ENCODE data around the gene SHPK. TPM values are rescaled to one million over a fixed set of nuclear protein-coding genes. Genes with fewer than 3 reads are reported as not detected.
"Not testable (repeated sequence)": the region's sequence is repeated elsewhere in the genome, so short reads cannot be mapped to it uniquely, and the experiment has no call there.

Gene SHPK
- total RNA-seq, 2 donors from 2014 or later: 10.4 to 15.2 TPM

DNA sequence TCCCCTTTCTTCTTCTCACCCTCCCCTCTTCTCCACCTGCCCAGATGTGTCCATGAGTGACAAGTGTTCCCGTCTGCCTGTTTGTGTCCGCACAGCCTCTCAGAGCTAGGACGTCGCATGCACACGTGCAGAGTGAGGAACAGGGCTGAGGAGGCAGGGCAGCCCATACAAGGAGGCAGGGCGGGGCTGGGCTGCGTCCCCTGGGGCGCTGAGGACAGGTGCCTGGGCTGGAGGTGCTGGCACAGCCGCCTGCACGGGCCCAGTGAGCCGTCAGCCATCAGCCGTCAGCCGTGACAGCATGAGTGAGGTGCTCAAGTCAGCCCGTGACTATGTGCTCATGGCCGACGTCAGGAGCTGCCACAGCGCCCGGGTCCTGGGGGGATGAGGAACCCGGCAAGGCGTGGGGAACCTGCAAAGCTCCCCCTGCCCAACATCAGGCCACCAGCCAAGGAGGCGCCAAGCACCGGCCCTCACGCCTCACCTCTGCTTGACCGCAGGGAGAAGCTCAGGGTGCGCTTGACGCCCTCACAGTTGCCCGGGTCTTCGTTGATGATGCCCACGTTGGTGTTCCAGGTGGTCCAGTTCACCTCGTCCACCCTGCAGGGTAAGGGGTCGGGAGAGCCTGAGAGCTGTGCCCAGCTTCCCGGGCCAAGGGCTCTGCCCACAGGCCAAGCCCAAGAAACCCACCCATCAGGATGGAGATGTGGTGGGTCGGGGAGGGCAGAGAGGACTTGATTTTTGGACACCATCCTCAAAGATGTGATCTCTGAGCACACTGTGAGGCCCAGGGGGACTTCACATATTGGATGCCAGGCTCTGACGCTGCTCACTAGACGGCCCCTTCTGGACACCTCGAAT, 64.8 kb downstream of the SHPK start:
- H3K36me3 ChIP-seq (replicated peaks in 1 of 2; ENCODE audit: insufficient read depth in 1 of 2, low read depth in 2 of 2): peaks cover 0 to 7% of the 10 kb centered on the region in 2 donors
- no peak for ATAC-seq
- H3K27ac ChIP-seq: no peak overlapping the region
- no peaks in the 10 kb centered on the region for H3K9me3 ChIP-seq
- H3K4me1 ChIP-seq: no peaks in the 10 kb centered on the region
- no peak overlapping the region for H3K4me3 ChIP-seq
- WGBS, 2 donors: 94 to 96% methylated on average over 18 to 35 of the region's 36 CpGs
- intact Hi-C loops (cut with DNase I): no loop called here
- H3K27me3 ChIP-seq: no peaks in the 10 kb centered on the region
- TF ChIP-seq POLR2A (IDR thresholded peaks at IDR 0.05): no peak
- TF ChIP-seq, protein P1, sequence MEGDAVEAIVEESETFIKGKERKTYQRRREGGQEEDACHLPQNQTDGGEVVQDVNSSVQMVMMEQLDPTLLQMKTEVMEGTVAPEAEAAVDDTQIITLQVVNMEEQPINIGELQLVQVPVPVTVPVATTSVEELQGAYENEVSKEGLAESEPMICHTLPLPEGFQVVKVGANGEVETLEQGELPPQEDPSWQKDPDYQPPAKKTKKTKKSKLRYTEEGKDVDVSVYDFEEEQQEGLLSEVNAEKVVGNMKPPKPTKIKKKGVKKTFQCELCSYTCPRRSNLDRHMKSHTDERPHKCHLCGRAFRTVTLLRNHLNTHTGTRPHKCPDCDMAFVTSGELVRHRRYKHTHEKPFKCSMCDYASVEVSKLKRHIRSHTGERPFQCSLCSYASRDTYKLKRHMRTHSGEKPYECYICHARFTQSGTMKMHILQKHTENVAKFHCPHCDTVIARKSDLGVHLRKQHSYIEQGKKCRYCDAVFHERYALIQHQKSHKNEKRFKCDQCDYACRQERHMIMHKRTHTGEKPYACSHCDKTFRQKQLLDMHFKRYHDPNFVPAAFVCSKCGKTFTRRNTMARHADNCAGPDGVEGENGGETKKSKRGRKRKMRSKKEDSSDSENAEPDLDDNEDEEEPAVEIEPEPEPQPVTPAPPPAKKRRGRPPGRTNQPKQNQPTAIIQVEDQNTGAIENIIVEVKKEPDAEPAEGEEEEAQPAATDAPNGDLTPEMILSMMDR (IDR thresholded peaks at IDR 0.05): no peak
- DNase-seq: no peak

DNA sequence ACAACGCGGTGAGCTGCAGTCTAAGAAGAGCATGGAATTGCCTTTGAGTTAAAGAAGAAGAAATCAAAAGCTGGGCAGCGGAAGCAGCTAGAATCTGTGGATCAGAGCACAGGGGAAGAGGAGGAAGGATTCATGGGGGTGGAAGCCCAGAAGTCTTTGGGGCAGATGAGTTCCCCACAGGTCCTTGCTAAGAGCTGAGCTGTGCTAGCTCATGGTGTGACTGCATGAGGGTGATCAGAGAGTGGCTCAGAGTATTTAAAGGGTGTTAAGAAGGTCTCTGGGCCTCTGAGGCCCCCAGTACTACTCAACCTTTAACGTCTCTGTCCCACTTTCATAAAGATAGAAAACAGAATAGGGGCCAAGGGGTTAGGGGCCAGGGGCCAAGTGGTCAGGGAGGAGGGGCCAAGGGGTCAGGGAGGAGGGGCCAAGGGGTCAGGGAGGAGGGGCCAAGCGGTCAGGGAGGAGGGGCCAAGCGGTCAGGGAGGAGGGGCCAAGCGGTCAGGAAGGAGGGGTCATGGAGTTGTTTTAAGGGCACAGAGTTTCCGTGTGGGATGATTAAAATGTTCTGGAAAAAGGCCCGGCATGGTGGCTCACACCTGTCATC, 66.4 kb downstream of the SHPK start:
- DNase-seq (no peak), ATAC-seq (no peak)
- peaks cover 0 to 7% of the 10 kb centered on the region in 2 donors for H3K36me3 ChIP-seq (replicated peaks in 1 of 2; ENCODE audit: insufficient read depth in 1 of 2, low read depth in 2 of 2)
- TF ChIP-seq, protein P1 (IDR thresholded peaks at IDR 0.05): no peak
- TF ChIP-seq POLR2A (IDR thresholded peaks at IDR 0.05): no peak
- intact Hi-C loops (cut with DNase I): no loop called here
- no peak overlapping the region for H3K4me3 ChIP-seq
- no peaks in the 10 kb centered on the region for H3K9me3 ChIP-seq
- 86 to 97% methylated on average over 9 of the region's 9 CpGs for WGBS, 2 donors
- H3K27me3 ChIP-seq: no peaks in the 10 kb centered on the region
- H3K27ac ChIP-seq: no peak overlapping the region
- H3K4me1 ChIP-seq: no peaks in the 10 kb centered on the region

GRCh38 chr17:3566551-3566950, 69.5 kb downstream of the SHPK start:
- Histone ChIP-seq H3K27ac (no peak overlapping the region), H3K9me3 (no peaks in the 10 kb centered on the region), H3K27me3 (no peaks in the 10 kb centered on the region), H3K36me3 (replicated peaks in 1 of 2; ENCODE audit: insufficient read depth in 1 of 2, low read depth in 2 of 2) (peaks cover 0 to 5% of the 10 kb centered on the region in 2 donors), H3K4me1 (no peaks in the 10 kb centered on the region), H3K4me3 (no peak overlapping the region)
- 93 to 95% methylated on average over 12 of the region's 12 CpGs for WGBS, 2 donors
- ATAC-seq (no peak), DNase-seq (no peak)
- intact Hi-C loops (cut with DNase I): no loop called here
- TF ChIP-seq POLR2A (IDR thresholded peaks at IDR 0.05): no peak
- TF ChIP-seq, protein P1 (IDR thresholded peaks at IDR 0.05): no peak

GRCh38 chr17:3565143-3565542, 70.9 kb downstream of the SHPK start:
- ATAC-seq: no peak
- H3K4me1 ChIP-seq: no peaks in the 10 kb centered on the region
- no peak for TF ChIP-seq POLR2A (IDR thresholded peaks at IDR 0.05)
- TF ChIP-seq, protein P1 (IDR thresholded peaks at IDR 0.05): no peak
- intact Hi-C loops (cut with DNase I): no loop called here
- 92 to 98% methylated on average over 4 of the region's 4 CpGs for WGBS, 2 donors
- H3K4me3 ChIP-seq: no peak overlapping the region
- no peaks in the 10 kb centered on the region for H3K27me3 ChIP-seq
- peaks cover 0 to 1% of the 10 kb centered on the region in 2 donors for H3K36me3 ChIP-seq (replicated peaks in 1 of 2; ENCODE audit: insufficient read depth in 1 of 2, low read depth in 2 of 2)
- no peaks in the 10 kb centered on the region for H3K9me3 ChIP-seq
- no peak for DNase-seq
- no peak overlapping the region for H3K27ac ChIP-seq

- H3K27ac ChIP-seq; intact Hi-C loops (cut with DNase I); H3K36me3 ChIP-seq (replicated peaks in 1 of 2; ENCODE audit: insufficient read depth in 1 of 2, low read depth in 2 of 2); ATAC-seq; H3K9me3 ChIP-seq; H3K4me3 ChIP-seq; H3K4me1 ChIP-seq; DNase-seq; H3K27me3 ChIP-seq: not testable (repeated sequence)
- WGBS, 2 donors: 98 to 100% methylated on average over 3 to 14 of the region's 28 CpGs
These were observed 71.8 kb downstream of the SHPK start for GRCh38 chr17:3564241-3564640.
